ENCODE measurements around the gene CRLF3.
"Not testable (repeated sequence)": the region's sequence is repeated elsewhere in the genome, so short reads cannot be mapped to it uniquely, and the experiment has no call there.

Gene CRLF3

GRCh38 chr17:30735644-30736043 lies 88.8 kb downstream of the CRLF3 start:
- DNase-seq (ENCODE audit: low spot score): not testable (repeated sequence)

- DNase-seq (ENCODE audit: low spot score): not testable (repeated sequence)
Observed at GRCh38 chr17:30735206-30735605, 89.3 kb downstream of the CRLF3 start.

GRCh38 chr17:30734153-30734552 lies 90.3 kb downstream of the CRLF3 start:
- not testable (repeated sequence) for DNase-seq (ENCODE audit: low spot score)
